Spleen (tissue), 11 donors: ENCODE data around the gene ACR. TPM values are rescaled to one million over a fixed set of nuclear protein-coding genes. Genes with fewer than 3 reads are reported as not detected.

Source experiments
- DNase-seq: peaks from one replicate; pipeline ENCODE4 v3.0.0-alpha.2; 2020
- H3K27ac ChIP-seq, 8 donors: fragments of 200-600 bp; sonication (generic) in 7 of 8; 1 replicate in 4 of 8; 2 replicates in 4 of 8; pipeline versions ENCODE4 v1.5.0 to v1.8.0; 2016 to 2021; ENCODE audit warnings: inconsistent platforms in 4 of 8, mild to moderate bottlenecking in 4 of 8, moderate library complexity in 1 of 8
- H3K27me3 ChIP-seq, 7 donors: fragments of 200-600 bp; sonication (generic) in 6 of 7; replicated peaks in 1 of 7; 1 replicate in 4 of 7; 2 replicates in 3 of 7; pipeline versions ENCODE4 v1.5.0 to v1.8.0; 2016 to 2021; ENCODE audit warnings: inconsistent platforms in 3 of 7, mild to moderate bottlenecking in 1 of 7
- H3K36me3 ChIP-seq, 6 donors: fragments of 200-600 bp; sonication (generic) in 5 of 6; 1 replicate in 4 of 6; 2 replicates in 2 of 6; pipeline versions ENCODE4 v1.5.0 to v1.8.0; 2016 to 2021; ENCODE audit warnings: inconsistent platforms in 2 of 6
- H3K4me1 ChIP-seq, 6 donors: fragments of 200-600 bp; sonication (generic) in 5 of 6; 1 replicate in 3 of 6; 2 replicates in 3 of 6; pipeline versions ENCODE4 v1.5.0 to v1.8.0; 2016 to 2021; ENCODE audit warnings: inconsistent platforms in 3 of 6
- H3K4me3 ChIP-seq, 8 donors: fragments of 200-600 bp; sonication (generic) in 7 of 8; 1 replicate in 4 of 8; 2 replicates in 4 of 8; pipeline versions ENCODE4 v1.5.0 to v1.8.0; 2016 to 2021; ENCODE audit warnings: inconsistent platforms in 4 of 8, mild to moderate bottlenecking in 4 of 8, moderate library complexity in 2 of 8
- H3K9me3 ChIP-seq, 8 donors: fragments of 200-600 bp; sonication (generic) in 7 of 8; 1 replicate in 4 of 8; 2 replicates in 4 of 8; pipeline versions ENCODE4 v1.5.0 to v1.8.0; 2016 to 2021; ENCODE audit warnings: inconsistent platforms in 4 of 8
- CTCF ChIP-seq, 11 experiments: fragments of 200-600 bp in 7 of 11; fragments of 450-650 bp in 4 of 11; sonication (generic) in 4 of 11; IDR thresholded peaks in 8 of 11; conservative IDR thresholded peaks in 3 of 11; 1 replicate in 7 of 11; 2 replicates in 4 of 11; pipeline versions ENCODE4 v1.4.0 to v1.8.0; 2016 to 2021; ENCODE audit warnings: antibody characterized with exemption in 11 of 11, inconsistent platforms in 4 of 11, mild to moderate bottlenecking in 1 of 11
- POLR2A ChIP-seq, 3 donors: fragments of 450-650 bp; IDR thresholded peaks; one replicate each; pipeline ENCODE4 v1.5.1; 2017; ENCODE audit warnings: antibody characterized with exemption in 3 of 3, mild to moderate bottlenecking in 1 of 3
- POLR2AphosphoS5 ChIP-seq, 3 donors: sonication (generic); formaldehyde crosslinking; IDR thresholded peaks; one replicate each; pipeline ENCODE4 v1.5.1; 2017; ENCODE audit warnings: antibody characterized with exemption in 3 of 3
- WGBS, 5 donors: extraction: QIAGEN DNeasy Blood & Tissue Kit in 3 of 5; methylation state at CpG; one replicate each; pipeline versions ENCODE4 v1.1.5 to v1.1.7; 2013 to 2018; 5-methylcytosine and 5-hydroxymethylcytosine counted together
- intact Hi-C: fragments of 100-400 bp; cut with DNase I; formaldehyde crosslinking; loops from one replicate; pipeline ENCODE4 v1.15.0; 2023; ENCODE audit warnings: low total_unique reads
- polyA plus RNA-seq, 3 donors: library from polyadenylated mRNA; stranded (reverse); fragments of 200-250 nt; gene quantifications; one replicate each; pipeline ENCODE4 v1.2.1, GENCODE V29; 2013
- total RNA-seq, 7 donors: library from RNA; depleted of rRNA in 3 of 7; stranded (reverse); fragments of >200 nt in 3 of 7; fragmentation: NEBNext Ultra II Directional in 4 of 7; extraction: Animal tissue kit (Norgen Biotek cat#: 25700) in 4 of 7; gene quantifications; one replicate each; pipeline versions ENCODE4 v1.1.0 to v1.2.1, GENCODE V29; 2016 to 2021
- donor health status: healthy with polysubstance abuse.
- donor health status: DM: no; HTN: no; CAD: no; lungs with moderate emphysema.
- donor health status: DM: no; HTN: no; CAD: no.
- donor health status: Bipolar disorder and iron deficiency.
- donor health status: healthy.
- donor health status: DM: no; HTN: no; CAD: no.
- donor health status: DM: yes; HTN: yes; CAD: no.

Gene ACR
- total and polyA plus RNA-seq, 10 donors = 0.21 to 12.5 (median 1.7) TPM

- intact Hi-C loops = no loop called here
- TF ChIP-seq POLR2AphosphoS5 (IDR thresholded peaks at IDR 0.05) (peak in 1 of 3 donors; percentile 31), CTCF (IDR thresholded peaks at IDR 0.05 in 8 of 11, conservative IDR thresholded peaks at IDR 0.05 in 3 of 11) (no peak)
- WGBS, 5 donors = 60 to 74% (median 66%) methylated on average over 6 of the region's 6 CpGs
Observed at GRCh38 chr22:50710221-50710620, 27.8 kb upstream of the ACR start.

GRCh38 chr22:50710886-50711285 is 27.1 kb upstream of the ACR start:
- Histone ChIP-seq H3K4me3 (no peak overlapping the region), H3K27ac (no peak overlapping the region), H3K4me1 (peaks cover 0 to 84% (median 36%) of the 10 kb centered on the region in 6 donors), H3K9me3 (no peaks in the 10 kb centered on the region), H3K36me3 (peaks cover 0 to 60% (median 0%) of the 10 kb centered on the region in 6 donors), H3K27me3 (no peaks in the 10 kb centered on the region)
- DNase-seq = peak; percentile 47
- no peak for TF ChIP-seq POLR2A (IDR thresholded peaks at IDR 0.05)
- TF ChIP-seq CTCF (IDR thresholded peaks at IDR 0.05 in 8 of 11, conservative IDR thresholded peaks at IDR 0.05 in 3 of 11) = no peak
- TF ChIP-seq POLR2AphosphoS5 (IDR thresholded peaks at IDR 0.05) = peak in 2 of 3 donors; percentile 56 to 65
- WGBS, 5 donors = 89 to 96% (median 94%) methylated on average over 37 to 38 of the region's 38 CpGs
- intact Hi-C loops = no loop called here

More at GRCh38 chr22:50710221-50710620, 27.8 kb upstream of the ACR start:
- Histone ChIP-seq H3K9me3 (no peaks in the 10 kb centered on the region), H3K27me3 (peaks cover 0 to 4% (median 0%) of the 10 kb centered on the region in 7 donors), H3K4me1 (peaks cover 0 to 81% (median 37%) of the 10 kb centered on the region in 6 donors), H3K4me3 (no peak overlapping the region), H3K27ac (peak overlapping the region in 5 of 8 donors; percentile 22 to 49 (median 46)), H3K36me3 (peaks cover 0 to 61% (median 0%) of the 10 kb centered on the region in 6 donors)
- DNase-seq = peak; percentile 68

- intact Hi-C loops = no loop called here
- peak; percentile 59 for DNase-seq
- Histone ChIP-seq H3K4me3 (no peak overlapping the region), H3K27me3 (no peaks in the 10 kb centered on the region), H3K4me1 (peaks cover 0 to 81% (median 36%) of the 10 kb centered on the region in 6 donors), H3K27ac (peak overlapping the region in 4 of 8 donors; percentile 3 to 74 (median 19)), H3K36me3 (peaks cover 0 to 58% (median 0%) of the 10 kb centered on the region in 6 donors), H3K9me3 (no peaks in the 10 kb centered on the region)
- 63 to 86% (median 76%) methylated on average over 13 to 16 of the region's 16 CpGs for WGBS, 5 donors
- peak in 1 of 3 donors; percentile 50 for TF ChIP-seq POLR2AphosphoS5 (IDR thresholded peaks at IDR 0.05)
- no peak for TF ChIP-seq CTCF (IDR thresholded peaks at IDR 0.05 in 8 of 11, conservative IDR thresholded peaks at IDR 0.05 in 3 of 11)
Observed at GRCh38 chr22:50711446-50712340, 26.3 kb upstream of the ACR start.
